Stomach (tissue), 9 donors: ENCODE data around the gene SCMH1. TPM values are rescaled to one million over a fixed set of nuclear protein-coding genes. Genes with fewer than 3 reads are reported as not detected.

Source experiments
- DNase-seq, 2 donors: peaks; one replicate each; pipeline versions ENCODE4 v3.0.0 to v3.0.0-alpha.2; 2013 to 2019
- H3K27ac ChIP-seq, 5 donors: fragments of 200-600 bp in 4 of 5; sonication (generic) in 4 of 5; one replicate each; pipeline ENCODE4 v1.5.1; 2013 to 2019; ENCODE audit warnings: mild to moderate bottlenecking in 1 of 5, moderate library complexity in 1 of 5
- H3K27me3 ChIP-seq, 3 donors: fragments of 200-600 bp; sonication (generic); one replicate each; pipeline ENCODE4 v1.5.1; 2017 to 2019; ENCODE audit warnings: mixed run types in 1 of 3
- H3K36me3 ChIP-seq, 4 donors: fragments of 200-600 bp; sonication (generic); 1 replicate in 3 of 4; 2 replicates in 1 of 4; pipeline ENCODE4 v1.5.1; 2016 to 2019
- H3K4me1 ChIP-seq, 4 donors: fragments of 200-600 bp; sonication (generic); one replicate each; pipeline ENCODE4 v1.5.1; 2016 to 2019
- H3K4me3 ChIP-seq, 4 donors: fragments of 200-600 bp; sonication (generic) in 3 of 4; one replicate each; pipeline ENCODE4 v1.5.1; 2016 to 2019; ENCODE audit warnings: mild to moderate bottlenecking in 1 of 4
- H3K9me3 ChIP-seq, 4 donors: fragments of 200-600 bp; sonication (generic); one replicate each; pipeline ENCODE4 v1.5.1; 2016 to 2019
- EP300 ChIP-seq: sonication (generic); formaldehyde crosslinking; IDR thresholded peaks from one replicate; pipeline ENCODE4 v1.6.1; 2017; ENCODE audit warnings: antibody characterized with exemption
- POLR2A ChIP-seq, 4 donors: fragments of 450-650 bp; IDR thresholded peaks; one replicate each; pipeline ENCODE4 v1.6.1; 2016; ENCODE audit warnings: antibody characterized with exemption in 4 of 4, control low read depth in 2 of 4, mild to moderate bottlenecking in 1 of 4, moderate library complexity in 1 of 4
- POLR2AphosphoS5 ChIP-seq, 3 donors: sonication (generic); formaldehyde crosslinking; IDR thresholded peaks; one replicate each; pipeline ENCODE4 v1.6.1; 2016; ENCODE audit warnings: antibody characterized with exemption in 3 of 3
- WGBS, 5 donors: extraction: QIAGEN DNeasy Blood & Tissue Kit in 3 of 5; methylation state at CpG; one replicate each; pipeline versions ENCODE4 v1.1.5 to v1.1.7; 2013 to 2018; 5-methylcytosine and 5-hydroxymethylcytosine counted together
- intact Hi-C: fragments of 100-400 bp; cut with DNase I; formaldehyde crosslinking; loops from one replicate; pipeline ENCODE4 v1.15.1; 2023; ENCODE audit warnings: low total_unique reads
- polyA plus RNA-seq, 3 donors: library from polyadenylated mRNA; stranded (reverse); fragments of 200-250 nt; gene quantifications; one replicate each; pipeline ENCODE4 v1.2.3, GENCODE V29; 2013
- total RNA-seq, 5 donors: library from RNA; depleted of rRNA; stranded (reverse); fragments of >200 nt; gene quantifications; one replicate each; pipeline versions ENCODE4 v1.1.0 to v1.2.3, GENCODE V29; 2014 to 2016
- TF ChIP-seq, protein P1 (sequence below), 7 experiments: fragments of 450-650 bp in 4 of 7; fragments of 200-600 bp in 3 of 7; sonication (generic) in 3 of 7; IDR thresholded peaks; one replicate each; pipeline ENCODE4 v1.5.1; 2016 to 2019; ENCODE audit warnings: antibody characterized with exemption in 7 of 7, control low read depth in 2 of 7, mild to moderate bottlenecking in 1 of 7
- donor health status: healthy with polysubstance abuse.
- donor health status: Bipolar disorder and iron deficiency.
- donor health status: healthy.

SCMH1 gene
- total and polyA plus RNA-seq, 8 donors, result 22.6 to 84.6 (median 35.6) TPM

GRCh38 chr1:40984531-40984930 lies 257.6 kb downstream of the SCMH1 start:
- Histone ChIP-seq H3K27me3 (no peaks in the 10 kb centered on the region), H3K4me3 (no peak overlapping the region), H3K4me1 (peaks cover 21 to 56% (median 37%) of the 10 kb centered on the region in 4 donors), H3K9me3 (no peaks in the 10 kb centered on the region), H3K27ac (peak overlapping the region in 1 of 5 donors; percentile 52), H3K36me3 (peaks cover 31 to 63% (median 55%) of the 10 kb centered on the region in 4 donors)
- intact Hi-C loops, result no loop called here
- no peak for DNase-seq
- WGBS, 5 donors, result 95 to 99% (median 96%) methylated on average over 4 of the region's 4 CpGs
- TF ChIP-seq POLR2AphosphoS5 (IDR thresholded peaks at IDR 0.05), result no peak
- no peak for TF ChIP-seq POLR2A (IDR thresholded peaks at IDR 0.05)
- TF ChIP-seq EP300, result no peak
- TF ChIP-seq, protein P1, sequence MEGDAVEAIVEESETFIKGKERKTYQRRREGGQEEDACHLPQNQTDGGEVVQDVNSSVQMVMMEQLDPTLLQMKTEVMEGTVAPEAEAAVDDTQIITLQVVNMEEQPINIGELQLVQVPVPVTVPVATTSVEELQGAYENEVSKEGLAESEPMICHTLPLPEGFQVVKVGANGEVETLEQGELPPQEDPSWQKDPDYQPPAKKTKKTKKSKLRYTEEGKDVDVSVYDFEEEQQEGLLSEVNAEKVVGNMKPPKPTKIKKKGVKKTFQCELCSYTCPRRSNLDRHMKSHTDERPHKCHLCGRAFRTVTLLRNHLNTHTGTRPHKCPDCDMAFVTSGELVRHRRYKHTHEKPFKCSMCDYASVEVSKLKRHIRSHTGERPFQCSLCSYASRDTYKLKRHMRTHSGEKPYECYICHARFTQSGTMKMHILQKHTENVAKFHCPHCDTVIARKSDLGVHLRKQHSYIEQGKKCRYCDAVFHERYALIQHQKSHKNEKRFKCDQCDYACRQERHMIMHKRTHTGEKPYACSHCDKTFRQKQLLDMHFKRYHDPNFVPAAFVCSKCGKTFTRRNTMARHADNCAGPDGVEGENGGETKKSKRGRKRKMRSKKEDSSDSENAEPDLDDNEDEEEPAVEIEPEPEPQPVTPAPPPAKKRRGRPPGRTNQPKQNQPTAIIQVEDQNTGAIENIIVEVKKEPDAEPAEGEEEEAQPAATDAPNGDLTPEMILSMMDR (IDR thresholded peaks at IDR 0.05), result no peak

DNA sequence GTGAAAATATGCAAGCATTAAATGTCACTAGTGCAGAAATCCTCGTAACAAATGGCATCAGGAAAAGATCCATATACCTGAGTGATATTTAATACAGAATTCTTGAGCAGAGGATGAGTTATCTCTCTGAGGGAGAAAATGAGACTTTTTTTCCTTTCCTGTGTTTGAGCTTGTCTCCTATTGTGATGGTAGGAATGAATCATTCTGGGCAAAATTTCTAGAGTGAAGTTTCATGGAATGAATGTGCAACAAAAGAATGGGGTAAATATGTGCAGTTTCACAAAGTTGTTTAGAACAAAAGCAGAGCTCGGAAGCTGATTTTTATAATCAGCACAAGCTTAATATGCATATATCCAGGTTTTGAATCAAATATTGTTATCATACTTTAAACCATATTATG lies 258.0 kb downstream of the SCMH1 start:
- Histone ChIP-seq H3K4me3 (no peak overlapping the region), H3K4me1 (peaks cover 23 to 59% (median 38%) of the 10 kb centered on the region in 4 donors), H3K27me3 (no peaks in the 10 kb centered on the region), H3K9me3 (no peaks in the 10 kb centered on the region), H3K36me3 (peaks cover 27 to 58% (median 50%) of the 10 kb centered on the region in 4 donors), H3K27ac (peak overlapping the region in 2 of 5 donors; percentile 93 to 97)
- WGBS, 5 donors, result 78 to 90% (median 86%) methylated on average over 2 of the region's 2 CpGs
- DNase-seq, result no peak
- intact Hi-C loops, result no loop called here
- TF ChIP-seq POLR2A (IDR thresholded peaks at IDR 0.05) (no peak), EP300 (no peak), POLR2AphosphoS5 (IDR thresholded peaks at IDR 0.05) (no peak)
- TF ChIP-seq, protein P1 (IDR thresholded peaks at IDR 0.05), result no peak

- intact Hi-C loops, result no loop called here
- 77 to 92% (median 84%) methylated on average over 1 of the region's 1 CpG for WGBS, 5 donors
- no peak for DNase-seq
- Histone ChIP-seq H3K4me3 (no peak overlapping the region), H3K36me3 (peaks cover 20 to 50% (median 42%) of the 10 kb centered on the region in 4 donors), H3K27ac (peak overlapping the region in 4 of 5 donors; percentile 8 to 97 (median 74)), H3K27me3 (no peaks in the 10 kb centered on the region), H3K9me3 (no peaks in the 10 kb centered on the region), H3K4me1 (peaks cover 24 to 65% (median 45%) of the 10 kb centered on the region in 4 donors)
- TF ChIP-seq EP300 (no peak), POLR2A (IDR thresholded peaks at IDR 0.05) (no peak), POLR2AphosphoS5 (IDR thresholded peaks at IDR 0.05) (peak in 1 of 3 donors; percentile 32)
Observed at GRCh38 chr1:40983286-40983685, 258.8 kb downstream of the SCMH1 start.

DNA sequence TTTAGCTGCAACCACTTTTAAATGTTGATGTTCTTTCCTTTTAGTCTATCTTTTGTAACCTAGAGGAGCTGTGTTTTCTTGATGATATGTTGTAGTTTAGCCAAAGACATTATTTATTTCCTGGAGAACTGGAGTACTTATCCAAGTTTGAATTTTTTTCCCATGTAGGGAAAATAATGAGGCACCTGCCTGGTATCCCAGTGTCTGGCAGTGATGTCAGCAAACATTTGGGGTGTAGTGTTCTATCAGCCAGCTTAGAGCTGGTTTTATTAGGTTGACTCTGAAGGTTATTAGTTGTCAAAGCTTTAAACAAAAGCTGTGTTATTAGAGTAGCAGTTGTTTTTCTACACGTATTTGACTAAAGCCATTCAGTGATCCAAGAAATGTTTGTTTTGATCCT lies 259.4 kb downstream of the SCMH1 start:
- H3K27ac ChIP-seq, result peak overlapping the region in 4 of 5 donors; percentile 55 to 97 (median 75)
- peak in 1 of 3 donors; percentile 31 for TF ChIP-seq POLR2AphosphoS5 (IDR thresholded peaks at IDR 0.05)
- no peak for TF ChIP-seq POLR2A (IDR thresholded peaks at IDR 0.05)
- intact Hi-C loops, result no loop called here
- peaks cover 24 to 65% (median 46%) of the 10 kb centered on the region in 4 donors for H3K4me1 ChIP-seq
- no peak overlapping the region for H3K4me3 ChIP-seq
- 38 to 52% (median 48%) methylated on average over 1 of the region's 1 CpG for WGBS, 5 donors
- H3K9me3 ChIP-seq, result no peaks in the 10 kb centered on the region
- H3K27me3 ChIP-seq, result no peaks in the 10 kb centered on the region
- no peak for DNase-seq
- peaks cover 14 to 44% (median 37%) of the 10 kb centered on the region in 4 donors for H3K36me3 ChIP-seq

- peaks cover 6 to 36% (median 28%) of the 10 kb centered on the region in 4 donors for H3K36me3 ChIP-seq
- TF ChIP-seq, protein P1 (IDR thresholded peaks at IDR 0.05), result no peak
- TF ChIP-seq EP300 (no peak), POLR2A (IDR thresholded peaks at IDR 0.05) (no peak), POLR2AphosphoS5 (IDR thresholded peaks at IDR 0.05) (no peak)
- peak in 1 of 2 donors; percentile 65 for DNase-seq
- H3K9me3 ChIP-seq, result no peaks in the 10 kb centered on the region
- no peaks in the 10 kb centered on the region for H3K27me3 ChIP-seq
- H3K27ac ChIP-seq, result peak overlapping the region in 4 of 5 donors; percentile 55 to 97 (median 93)
- H3K4me1 ChIP-seq, result peaks cover 24 to 63% (median 45%) of the 10 kb centered on the region in 4 donors
- WGBS, 5 donors, result 45 to 61% (median 48%) methylated on average over 14 of the region's 14 CpGs
- peak overlapping the region in 3 of 4 donors; percentile 2 to 64 (median 26) for H3K4me3 ChIP-seq
- intact Hi-C loops, result no loop called here
Observed at GRCh38 chr1:40981691-40982448, 260.2 kb downstream of the SCMH1 start.
